A673 (cell line): ENCODE measurements around the gene SLC38A2. TPM values are rescaled to one million over a fixed set of nuclear protein-coding genes. Genes with fewer than 3 reads are reported as not detected.
A peak's percentile ranks its signal among the peaks of the same experiment; 100 is the strongest.

Source experiments
- BruUV-seq: library from RNA; stranded (reverse); fragments of 400-500 nt; replicated peaks from 2 replicates; lab custom pipeline; 2021; lab: Mats Ljungman, UMichigan
- CTCF ChIA-PET: fragments of 300-600 bp; sonication (Branson Sonifier 250); formaldehyde crosslinking; loops from one replicate; lab custom pipeline; 2022; ENCODE audit warnings: antibody characterized with exemption; lab: Charles Lee
- POLR2A ChIA-PET: fragments of 300-600 bp; sonication (Branson Sonifier 250); formaldehyde crosslinking; loops from one replicate; lab custom pipeline; 2022; ENCODE audit warnings: antibody characterized with exemption; ENCODE audit not compliant: low non-redundant PET; lab: Charles Lee
- DNase-seq: peaks from one replicate; pipeline ENCODE4 v3.0.0-alpha.2; 2015; ENCODE audit warnings: low spot score
- H3K27ac ChIP-seq: fragments of 200-600 bp; sonication (generic); 2 replicates; pipeline ENCODE4 v1.5.1; 2016; ENCODE audit warnings: mixed run types, low read depth, mild to moderate bottlenecking, mixed read lengths, antibody characterized with exemption, low read length; ENCODE audit not compliant: poor library complexity, severe bottlenecking
- H3K27me3 ChIP-seq: fragments of 200-600 bp; sonication (generic); replicated peaks from 2 replicates; pipeline ENCODE4 v1.6.1; 2017; ENCODE audit warnings: mixed run types, low read depth, mild to moderate bottlenecking, mixed read lengths, antibody characterized with exemption, low read length; ENCODE audit not compliant: insufficient read depth, poor library complexity
- H3K36me3 ChIP-seq: fragments of 200-600 bp; sonication (generic); 2 replicates; pipeline ENCODE4 v1.6.1; 2016; ENCODE audit warnings: mixed run types, mild to moderate bottlenecking, mixed read lengths, antibody characterized with exemption, low read length; ENCODE audit not compliant: insufficient read depth, poor library complexity, severe bottlenecking
- H3K4me1 ChIP-seq: fragments of 200-600 bp; sonication (generic); 2 replicates; pipeline ENCODE4 v1.6.1; 2017; ENCODE audit warnings: mixed run types, mild to moderate bottlenecking, mixed read lengths, antibody characterized with exemption, low read length; ENCODE audit not compliant: insufficient read depth, poor library complexity, severe bottlenecking
- H3K4me3 ChIP-seq: fragments of 200-600 bp; sonication (generic); 2 replicates; pipeline ENCODE4 v1.5.1; 2016; ENCODE audit warnings: low read depth, mixed run types, mild to moderate bottlenecking, mixed read lengths, low read length; ENCODE audit not compliant: poor library complexity, severe bottlenecking
- H3K9me3 ChIP-seq: fragments of 200-600 bp; sonication (generic); 2 replicates; pipeline ENCODE4 v1.6.1; 2016; ENCODE audit warnings: mixed run types, low read depth, mild to moderate bottlenecking, mixed read lengths, antibody characterized with exemption, low read length; ENCODE audit not compliant: poor library complexity, severe bottlenecking
- EZH2 ChIP-seq: fragments of 200-600 bp; sonication (generic); IDR thresholded peaks from 2 replicates; pipeline ENCODE4 v1.6.1; 2017; ENCODE audit warnings: borderline replicate concordance, low read depth, mild to moderate bottlenecking, mixed read lengths, antibody characterized with exemption, low read length; ENCODE audit not compliant: poor library complexity, severe bottlenecking
- intact Hi-C: fragments of 100-400 bp; cut with micrococcal nuclease; formaldehyde crosslinking; loops from one replicate; pipeline ENCODE4 v1.10.0; 2022; ENCODE audit not compliant: unreplicated experiment
- total RNA-seq: library from RNA; stranded (reverse); gene quantifications from 2 replicates; pipeline ENCODE4 v1.2.3, GENCODE V29; 2021
- TF ChIP-seq, protein P1 (sequence below): fragments of 300-800, 200-600 bp; sonication (generic); conservative IDR thresholded peaks from 2 replicates; pipeline ENCODE4 v1.5.1; 2017; ENCODE audit warnings: low read depth, mild to moderate bottlenecking, antibody characterized with exemption, low read length, moderate library complexity, mixed read lengths

The SLC38A2 gene
- total RNA-seq, 1 experiment from 2014 or later = 440 TPM

DNA sequence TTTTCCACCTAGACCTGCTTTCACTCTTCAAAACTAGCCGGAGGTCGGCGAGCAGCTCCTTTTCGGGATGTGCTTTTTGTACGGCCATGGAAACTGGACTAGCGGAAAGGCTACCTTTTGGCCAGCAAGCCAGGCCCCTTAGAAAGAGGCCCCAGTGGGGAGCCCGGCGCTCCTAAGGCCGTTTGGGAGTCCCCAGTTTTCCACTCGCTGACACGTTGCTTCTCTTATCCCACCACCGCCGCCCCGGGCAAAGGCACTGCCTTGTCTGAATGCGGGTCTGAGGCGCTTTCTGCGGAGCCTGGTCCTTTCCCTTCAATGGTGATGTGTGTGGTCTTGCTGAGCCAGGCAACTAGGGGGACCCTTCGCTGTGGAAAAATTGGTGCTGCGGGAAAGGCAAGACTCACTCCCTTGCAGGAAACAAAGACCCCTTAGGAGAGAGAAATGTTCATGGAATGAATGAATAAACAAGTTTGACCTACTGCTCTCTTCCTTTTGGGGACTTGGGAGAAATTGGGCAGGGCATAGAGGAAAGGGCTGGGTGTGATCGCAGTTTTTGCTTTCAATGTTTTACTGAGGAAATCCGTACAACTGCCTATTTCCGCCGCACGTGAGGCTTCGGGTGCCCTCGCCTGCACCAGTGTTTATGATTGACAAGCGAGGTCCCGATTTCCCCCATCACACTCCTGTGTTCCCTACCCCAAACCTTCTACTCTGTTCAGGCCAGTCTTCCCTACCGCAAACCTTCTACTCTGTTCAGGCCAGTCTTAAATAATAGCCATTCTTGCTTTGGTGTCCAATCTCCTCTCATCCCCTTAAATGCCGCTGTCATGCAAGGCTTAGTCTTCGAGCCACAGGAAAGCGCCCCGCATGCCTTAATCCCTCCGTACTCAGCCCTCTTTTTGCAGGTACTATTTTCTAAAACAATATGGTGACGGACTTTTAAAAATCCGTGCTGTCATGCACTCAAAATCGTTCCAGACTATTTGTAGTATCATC, 1.0 kb upstream of the SLC38A2 start:
- ChIA-PET CTCF (no interaction called here), POLR2A (interaction anchor here (0.6 to 0.7 kb wide), 2 partner anchors 29 to 58 kb away, joined by 3 to 4 read pairs; no protein-coding TSS in a partner anchor)
- Histone ChIP-seq H3K4me1 (peaks cover 26% of the 10 kb centered on the region), H3K27ac (peak overlapping the region; percentile 99), H3K27me3 (no peaks in the 10 kb centered on the region), H3K36me3 (peaks cover 26% of the 10 kb centered on the region), H3K9me3 (no peaks in the 10 kb centered on the region), H3K4me3 (peak overlapping the region; percentile 82)
- DNase-seq = peak; percentile 74
- TSS peak; percentile 86 for BruUV-seq
- intact Hi-C loops = loop anchor here (2.0 to 5.0 kb wide), 2 partner anchors 99 to 175 kb away; no protein-coding TSS in a partner anchor
- TF ChIP-seq, protein P1, sequence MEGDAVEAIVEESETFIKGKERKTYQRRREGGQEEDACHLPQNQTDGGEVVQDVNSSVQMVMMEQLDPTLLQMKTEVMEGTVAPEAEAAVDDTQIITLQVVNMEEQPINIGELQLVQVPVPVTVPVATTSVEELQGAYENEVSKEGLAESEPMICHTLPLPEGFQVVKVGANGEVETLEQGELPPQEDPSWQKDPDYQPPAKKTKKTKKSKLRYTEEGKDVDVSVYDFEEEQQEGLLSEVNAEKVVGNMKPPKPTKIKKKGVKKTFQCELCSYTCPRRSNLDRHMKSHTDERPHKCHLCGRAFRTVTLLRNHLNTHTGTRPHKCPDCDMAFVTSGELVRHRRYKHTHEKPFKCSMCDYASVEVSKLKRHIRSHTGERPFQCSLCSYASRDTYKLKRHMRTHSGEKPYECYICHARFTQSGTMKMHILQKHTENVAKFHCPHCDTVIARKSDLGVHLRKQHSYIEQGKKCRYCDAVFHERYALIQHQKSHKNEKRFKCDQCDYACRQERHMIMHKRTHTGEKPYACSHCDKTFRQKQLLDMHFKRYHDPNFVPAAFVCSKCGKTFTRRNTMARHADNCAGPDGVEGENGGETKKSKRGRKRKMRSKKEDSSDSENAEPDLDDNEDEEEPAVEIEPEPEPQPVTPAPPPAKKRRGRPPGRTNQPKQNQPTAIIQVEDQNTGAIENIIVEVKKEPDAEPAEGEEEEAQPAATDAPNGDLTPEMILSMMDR = 0 out of 2 replicates have a peak, but pooled peaks have one; percentile 16
- TF ChIP-seq EZH2 = no peak

DNA sequence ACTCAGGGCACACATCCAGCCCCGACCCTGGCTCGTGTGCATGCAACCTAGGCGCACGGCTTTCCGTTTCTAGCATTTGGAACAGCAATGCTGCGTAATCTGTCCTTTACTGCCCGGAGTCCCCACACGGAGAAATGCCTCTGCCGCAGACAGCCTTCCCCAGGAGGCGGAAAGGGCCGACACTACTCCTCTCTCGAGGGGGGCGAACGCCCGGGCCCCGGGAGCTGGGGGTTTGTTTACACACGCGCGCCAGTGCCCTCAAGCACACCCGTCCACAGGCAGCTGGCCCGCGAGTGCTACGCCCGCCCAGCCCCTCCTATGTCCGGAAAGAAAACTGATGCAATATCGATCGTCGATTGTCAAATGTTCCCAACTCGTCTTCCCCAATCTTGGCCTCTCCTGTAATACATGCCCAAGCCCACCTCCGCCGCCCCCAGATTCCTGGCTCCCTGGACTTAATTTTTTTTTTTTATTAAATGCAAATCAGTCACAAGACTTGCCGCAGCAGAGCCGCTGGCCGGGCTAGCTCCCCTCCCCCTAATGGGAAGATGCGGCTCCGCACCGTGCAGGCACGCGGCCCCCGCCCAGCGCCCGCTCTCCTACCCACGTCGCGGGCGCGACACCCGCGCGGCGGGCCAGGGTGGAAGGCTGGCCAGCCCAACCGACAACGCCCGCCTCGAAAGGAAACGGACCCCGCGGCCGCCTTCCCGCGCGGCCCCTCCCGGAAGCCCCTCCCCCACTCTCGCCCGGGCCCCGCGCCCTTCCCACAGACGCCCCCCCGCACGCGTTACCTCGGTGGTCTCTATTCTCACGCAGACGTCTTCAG, 642 bp downstream of the SLC38A2 start:
- Histone ChIP-seq H3K36me3 (peaks cover 43% of the 10 kb centered on the region), H3K4me1 (peaks cover 43% of the 10 kb centered on the region), H3K9me3 (no peaks in the 10 kb centered on the region), H3K27me3 (no peaks in the 10 kb centered on the region), H3K27ac (peak overlapping the region; percentile 99), H3K4me3 (peak overlapping the region; percentile 82)
- DNase-seq = no peak
- intact Hi-C loops = loop anchor here (1.0 to 5.0 kb wide), 3 partner anchors 100 to 289 kb away; no protein-coding TSS in a partner anchor
- TSS peak; percentile 73 for BruUV-seq
- CTCF ChIA-PET = no interaction called here
- POLR2A ChIA-PET = interaction anchor here (0.6 to 0.8 kb wide), 5 partner anchors 11 to 997 kb away, joined by 3 to 6 read pairs (median 4); no protein-coding TSS in a partner anchor
- no peak for TF ChIP-seq EZH2
- TF ChIP-seq, protein P1 = no peak
